WERI-Rb-1 (cell line): ENCODE results near the gene CACNA1I.

Experiments used
- DNase-seq: peaks from one replicate; pipeline ENCODE4 v3.0.0-alpha.2; 2020
- H3K27ac ChIP-seq: fragments of 250-450 bp; sonication (Bioruptor Pico); 2 replicates; pipeline ENCODE4 v1.5.1; 2020; ENCODE audit warnings: mild to moderate bottlenecking, moderate library complexity
- H3K27me3 ChIP-seq: fragments of 250-450 bp; sonication (Bioruptor Pico); 2 replicates; pipeline ENCODE4 v1.5.1; 2021; ENCODE audit warnings: mild to moderate bottlenecking, low read depth, moderate library complexity; ENCODE audit not compliant: insufficient read depth, severe bottlenecking
- H3K36me3 ChIP-seq: fragments of 250-450 bp; sonication (Bioruptor Pico); 2 replicates; pipeline ENCODE4 v1.5.1; 2020; ENCODE audit warnings: mild to moderate bottlenecking, moderate library complexity
- H3K4me3 ChIP-seq: 2 replicates; pipeline ENCODE4 v1.5.1; 2011; ENCODE audit warnings: low read depth, mild to moderate bottlenecking, control low read depth, low read length
- H3K9me3 ChIP-seq: fragments of 250-450 bp; sonication (Bioruptor Pico); 2 replicates; pipeline ENCODE4 v1.5.1; 2021; ENCODE audit warnings: mild to moderate bottlenecking, moderate library complexity; ENCODE audit not compliant: severe bottlenecking
- CTCF ChIP-seq: IDR thresholded peaks from 2 replicates; pipeline ENCODE4 v1.5.1; 2011; ENCODE audit warnings: low read depth, mild to moderate bottlenecking, control low read depth, inconsistent platforms, low read length

The CACNA1I gene

GRCh38 chr22:39581303-39581702, 10.8 kb downstream of the CACNA1I start:
- H3K4me3 ChIP-seq = no peak overlapping the region
- no peak for TF ChIP-seq CTCF
- H3K27ac ChIP-seq = no peak overlapping the region
- no peaks in the 10 kb centered on the region for H3K36me3 ChIP-seq
- DNase-seq = no peak
- H3K9me3 ChIP-seq = no peaks in the 10 kb centered on the region
- H3K27me3 ChIP-seq = no peaks in the 10 kb centered on the region

GRCh38 chr22:39583066-39583667, 12.6 kb downstream of the CACNA1I start:
- no peaks in the 10 kb centered on the region for H3K9me3 ChIP-seq
- no peak overlapping the region for H3K4me3 ChIP-seq
- H3K36me3 ChIP-seq = no peaks in the 10 kb centered on the region
- no peak overlapping the region for H3K27ac ChIP-seq
- no peaks in the 10 kb centered on the region for H3K27me3 ChIP-seq
- no peak for TF ChIP-seq CTCF
- DNase-seq = no peak

DNA sequence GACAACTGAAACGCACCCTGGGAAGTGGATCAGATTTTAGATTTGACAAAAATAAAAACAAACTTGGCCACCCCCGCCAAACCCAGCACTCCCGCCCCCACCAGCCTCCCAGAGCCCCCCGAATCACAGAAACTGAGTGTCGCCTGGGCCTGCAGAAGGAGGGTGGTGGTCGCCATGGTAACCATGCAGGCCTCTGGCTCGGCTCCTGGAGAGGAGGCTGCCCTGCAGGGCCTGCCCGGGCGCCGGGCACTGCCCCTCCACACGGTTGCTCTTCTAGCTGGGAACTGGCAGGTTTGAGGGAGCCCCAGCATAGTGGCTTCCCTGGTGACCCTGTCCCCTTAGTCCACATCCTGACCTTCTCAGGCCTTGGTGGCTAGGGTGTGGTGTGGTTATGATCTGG, 19.3 kb downstream of the CACNA1I start:
- Histone ChIP-seq H3K4me3 (no peak overlapping the region), H3K27ac (no peak overlapping the region), H3K27me3 (no peaks in the 10 kb centered on the region), H3K36me3 (no peaks in the 10 kb centered on the region), H3K9me3 (no peaks in the 10 kb centered on the region)
- no peak for TF ChIP-seq CTCF
- DNase-seq = no peak

- Histone ChIP-seq H3K36me3 (no peaks in the 10 kb centered on the region), H3K27ac (peak overlapping the region; percentile 83), H3K4me3 (peak overlapping the region; percentile 18), H3K27me3 (no peaks in the 10 kb centered on the region), H3K9me3 (no peaks in the 10 kb centered on the region)
- peak; percentile 79 for DNase-seq
- no peak for TF ChIP-seq CTCF
These were observed 21.8 kb downstream of the CACNA1I start for GRCh38 chr22:39592081-39593065.

DNA sequence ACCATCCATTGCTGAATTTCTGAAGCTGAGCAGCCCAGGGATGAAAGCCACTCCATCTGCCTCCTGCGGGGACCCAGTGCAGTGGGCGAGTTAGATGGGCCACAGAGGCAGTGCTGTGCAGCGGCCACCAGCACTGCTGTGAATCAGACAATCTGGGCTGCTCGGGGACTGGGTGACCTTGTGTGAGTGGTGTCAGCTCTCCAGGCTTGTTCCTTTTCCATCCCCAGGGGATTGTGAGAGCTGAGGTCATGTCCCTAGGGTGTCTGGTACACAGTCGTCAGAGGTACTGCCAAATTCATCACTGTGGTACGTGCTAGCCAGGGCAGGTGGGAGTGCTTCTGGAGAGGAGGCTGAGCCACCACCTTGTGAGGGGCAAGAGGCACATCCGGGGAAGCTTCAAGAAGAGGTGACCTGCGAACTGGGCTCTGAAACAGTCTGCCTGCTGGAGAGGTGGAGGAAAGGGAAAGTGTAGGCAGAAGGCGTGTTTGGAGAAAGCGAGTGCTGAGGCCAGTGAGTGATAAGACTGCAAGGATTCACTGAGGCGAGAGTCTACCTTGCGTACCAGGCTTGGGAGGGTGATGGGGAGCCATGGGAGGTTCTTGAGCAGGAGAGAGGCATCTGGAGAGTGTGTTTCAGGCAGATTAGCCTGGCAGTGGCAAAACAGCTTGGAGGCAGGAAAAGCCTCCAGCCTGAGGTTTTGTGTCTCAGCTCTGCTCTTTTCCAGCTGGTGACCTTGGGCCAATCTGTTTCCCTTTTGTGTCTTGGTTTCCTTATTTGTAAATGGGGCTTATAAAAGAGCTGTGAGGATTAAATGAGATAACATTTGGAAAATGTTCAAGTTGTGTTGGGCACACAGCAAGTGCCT, 22.7 kb downstream of the CACNA1I start:
- no peaks in the 10 kb centered on the region for H3K27me3 ChIP-seq
- H3K9me3 ChIP-seq = no peaks in the 10 kb centered on the region
- H3K36me3 ChIP-seq = no peaks in the 10 kb centered on the region
- peak overlapping the region; percentile 83 for H3K27ac ChIP-seq
- H3K4me3 ChIP-seq = no peak overlapping the region
- peak; percentile 43 for DNase-seq
- TF ChIP-seq CTCF = no peak
